ENCODE data around the gene LRP1. TPM values are rescaled to one million over a fixed set of nuclear protein-coding genes. Genes with fewer than 3 reads are reported as not detected.

Gene LRP1
- polyA plus RNA-seq, 3 donors: 60.9 to 106 (median 84.0) TPM

GRCh38 chr12:57236201-57236924, 108.1 kb downstream of the LRP1 start:
- no peak for DNase-seq (ENCODE audit: extremely low read depth in 1 of 11, low read depth in 9 of 11, low spot score in 4 of 11)

- DNase-seq (ENCODE audit: extremely low read depth in 1 of 11, low read depth in 9 of 11, low spot score in 4 of 11): no peak
Observed at GRCh38 chr12:57236925-57237595, 108.8 kb downstream of the LRP1 start.

- DNase-seq (ENCODE audit: extremely low read depth in 1 of 11, low read depth in 9 of 11, low spot score in 4 of 11): no peak
Observed at GRCh38 chr12:57237596-57237931, 109.3 kb downstream of the LRP1 start.

- no peak for DNase-seq (ENCODE audit: extremely low read depth in 1 of 11, low read depth in 9 of 11, low spot score in 4 of 11)
Observed at GRCh38 chr12:57237932-57238853, 109.9 kb downstream of the LRP1 start.

- DNase-seq (ENCODE audit: extremely low read depth in 1 of 11, low read depth in 9 of 11, low spot score in 4 of 11): peak in 9 of 11 donors; percentile 59 to 85 (median 73)
Observed at GRCh38 chr12:57238854-57239554, 110.7 kb downstream of the LRP1 start.

GRCh38 chr12:57239587-57240065, 111.3 kb downstream of the LRP1 start:
- DNase-seq (ENCODE audit: extremely low read depth in 1 of 11, low read depth in 9 of 11, low spot score in 4 of 11): no peak

- no peak for DNase-seq (ENCODE audit: extremely low read depth in 1 of 11, low read depth in 9 of 11, low spot score in 4 of 11)
Observed at GRCh38 chr12:57240066-57240921, 112.0 kb downstream of the LRP1 start.

GRCh38 chr12:57240926-57241401, 112.7 kb downstream of the LRP1 start:
- no peak for DNase-seq (ENCODE audit: extremely low read depth in 1 of 11, low read depth in 9 of 11, low spot score in 4 of 11)

- no peak for DNase-seq (ENCODE audit: extremely low read depth in 1 of 11, low read depth in 9 of 11, low spot score in 4 of 11)
Observed at GRCh38 chr12:57241402-57242310, 113.4 kb downstream of the LRP1 start.

GRCh38 chr12:57242329-57242690, 114.0 kb downstream of the LRP1 start:
- DNase-seq (ENCODE audit: extremely low read depth in 1 of 11, low read depth in 9 of 11, low spot score in 4 of 11): no peak

GRCh38 chr12:57242691-57243454, 114.6 kb downstream of the LRP1 start:
- DNase-seq (ENCODE audit: extremely low read depth in 1 of 11, low read depth in 9 of 11, low spot score in 4 of 11): peak in 7 of 11 donors; percentile 64 to 87 (median 75)

GRCh38 chr12:57243521-57244311, 115.4 kb downstream of the LRP1 start:
- peak in 6 of 11 donors; percentile 53 to 82 (median 68) for DNase-seq (ENCODE audit: extremely low read depth in 1 of 11, low read depth in 9 of 11, low spot score in 4 of 11)

- no peak for DNase-seq (ENCODE audit: extremely low read depth in 1 of 11, low read depth in 9 of 11, low spot score in 4 of 11)
Observed at GRCh38 chr12:57244312-57244696, 116.0 kb downstream of the LRP1 start.

GRCh38 chr12:57247041-57247440, 118.8 kb downstream of the LRP1 start:
- no peak for DNase-seq (ENCODE audit: extremely low read depth in 1 of 11, low read depth in 9 of 11, low spot score in 4 of 11)

GRCh38 chr12:57248934-57249742, 120.9 kb downstream of the LRP1 start:
- no peak for DNase-seq (ENCODE audit: extremely low read depth in 1 of 11, low read depth in 9 of 11, low spot score in 4 of 11)
